Measurements from ENCODE around the gene ZC3H7B.

DNA sequence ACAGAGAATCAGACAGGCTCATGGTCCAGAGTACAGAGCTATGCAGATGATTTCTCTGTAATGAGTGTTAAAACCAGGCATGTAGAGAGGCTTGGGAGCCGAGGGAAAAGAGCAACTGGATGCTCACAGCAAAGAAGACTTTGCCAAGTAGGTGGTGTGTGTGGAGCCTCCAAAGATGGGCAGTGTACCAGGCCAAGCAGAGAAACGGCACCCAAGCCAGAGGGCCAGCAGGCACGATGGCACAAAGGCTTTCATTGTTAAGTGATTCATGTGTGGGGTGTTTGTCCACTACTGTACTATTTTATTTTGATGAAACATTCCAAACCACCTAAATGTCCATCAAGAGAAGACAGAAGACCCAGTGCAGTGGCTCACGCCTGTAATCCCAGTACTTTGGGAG, 26.5 kb upstream of the ZC3H7B start:
- TF ChIP-seq EZH2 (IDR thresholded peaks at IDR 0.05; ENCODE audit: insufficient read depth, poor library complexity, severe bottlenecking), result no peak
- no peak for TF ChIP-seq EZH2phosphoT487 (IDR thresholded peaks at IDR 0.05; ENCODE audit: insufficient read depth, low read depth)
